ENCODE data around the gene NPHP4. TPM values are rescaled to one million over a fixed set of nuclear protein-coding genes. Genes with fewer than 3 reads are reported as not detected.
A peak's percentile ranks its signal among the peaks of the same experiment; 100 is the strongest.
"Not testable (repeated sequence)": the region's sequence is repeated elsewhere in the genome, so short reads cannot be mapped to it uniquely, and the experiment has no call there.

NPHP4 gene
- total RNA-seq, 1 experiment from 2014 or later = 10.7 TPM

- not testable (repeated sequence) for H3K36me3 ChIP-seq, DNase-seq, H3K27me3 ChIP-seq, H3K4me3 ChIP-seq, H3K9me3 ChIP-seq
Measured at GRCh38 chr1:5893699-5894278, 98.4 kb downstream of the NPHP4 start.

GRCh38 chr1:5892329-5892728 lies 99.9 kb downstream of the NPHP4 start:
- no peaks in the 10 kb centered on the region for H3K27me3 ChIP-seq
- no peak overlapping the region for H3K4me3 ChIP-seq
- no peaks in the 10 kb centered on the region; the same call in 1 of the 2 replicates for H3K36me3 ChIP-seq
- no peak for DNase-seq
- H3K9me3 ChIP-seq = no peaks in the 10 kb centered on the region

- Histone ChIP-seq H3K9me3 (no peaks in the 10 kb centered on the region), H3K36me3 (no peaks in the 10 kb centered on the region; the same call in 1 of the 2 replicates), H3K27me3 (no peaks in the 10 kb centered on the region), H3K4me3 (no peak overlapping the region)
- DNase-seq = peak; percentile 23
Measured at GRCh38 chr1:5891736-5892135, 100.5 kb downstream of the NPHP4 start.

- no peak overlapping the region for H3K4me3 ChIP-seq
- DNase-seq = no peak
- H3K27me3 ChIP-seq = no peaks in the 10 kb centered on the region
- H3K9me3 ChIP-seq = no peaks in the 10 kb centered on the region
- H3K36me3 ChIP-seq = no peaks in the 10 kb centered on the region; the same call in 1 of the 2 replicates
Measured at GRCh38 chr1:5891137-5891536, 101.1 kb downstream of the NPHP4 start.

GRCh38 chr1:5890346-5891106 lies 101.7 kb downstream of the NPHP4 start:
- H3K36me3 ChIP-seq = no peaks in the 10 kb centered on the region; the same call in 1 of the 2 replicates
- no peaks in the 10 kb centered on the region for H3K9me3 ChIP-seq
- no peaks in the 10 kb centered on the region for H3K27me3 ChIP-seq
- H3K4me3 ChIP-seq = no peak overlapping the region
- DNase-seq = no peak

- H3K9me3 ChIP-seq = no peaks in the 10 kb centered on the region
- H3K4me3 ChIP-seq = no peak overlapping the region
- no peaks in the 10 kb centered on the region for H3K27me3 ChIP-seq
- DNase-seq = no peak
- no peaks in the 10 kb centered on the region; the same call in 1 of the 2 replicates for H3K36me3 ChIP-seq
Measured at GRCh38 chr1:5889901-5890300, 102.3 kb downstream of the NPHP4 start.

GRCh38 chr1:5889462-5889861 lies 102.8 kb downstream of the NPHP4 start:
- H3K4me3 ChIP-seq = no peak overlapping the region
- no peaks in the 10 kb centered on the region for H3K27me3 ChIP-seq
- no peaks in the 10 kb centered on the region for H3K9me3 ChIP-seq
- H3K36me3 ChIP-seq = no peaks in the 10 kb centered on the region; the same call in 1 of the 2 replicates
- DNase-seq = no peak

- no peaks in the 10 kb centered on the region for H3K27me3 ChIP-seq
- no peaks in the 10 kb centered on the region for H3K9me3 ChIP-seq
- no peaks in the 10 kb centered on the region; the same call in 1 of the 2 replicates for H3K36me3 ChIP-seq
- DNase-seq = no peak
- H3K4me3 ChIP-seq = no peak overlapping the region
Measured at GRCh38 chr1:5888606-5889211, 103.5 kb downstream of the NPHP4 start.

GRCh38 chr1:5887971-5888361 lies 104.3 kb downstream of the NPHP4 start:
- Histone ChIP-seq H3K9me3 (no peaks in the 10 kb centered on the region), H3K4me3 (no peak overlapping the region), H3K36me3 (no peaks in the 10 kb centered on the region; the same call in 1 of the 2 replicates), H3K27me3 (no peaks in the 10 kb centered on the region)
- no peak for DNase-seq

- no peaks in the 10 kb centered on the region for H3K27me3 ChIP-seq
- H3K36me3 ChIP-seq = no peaks in the 10 kb centered on the region; the same call in 1 of the 2 replicates
- DNase-seq = no peak
- H3K9me3 ChIP-seq = no peaks in the 10 kb centered on the region
- H3K4me3 ChIP-seq = no peak overlapping the region
Measured at GRCh38 chr1:5887349-5887970, 104.8 kb downstream of the NPHP4 start.

- H3K36me3 ChIP-seq = no peaks in the 10 kb centered on the region; the same call in 1 of the 2 replicates
- no peaks in the 10 kb centered on the region for H3K27me3 ChIP-seq
- no peak overlapping the region for H3K4me3 ChIP-seq
- H3K9me3 ChIP-seq = no peaks in the 10 kb centered on the region
- DNase-seq = no peak
Measured at GRCh38 chr1:5886541-5887348, 105.5 kb downstream of the NPHP4 start.

GRCh38 chr1:5886140-5886483 lies 106.1 kb downstream of the NPHP4 start:
- Histone ChIP-seq H3K36me3 (no peaks in the 10 kb centered on the region; the same call in 1 of the 2 replicates), H3K9me3 (no peaks in the 10 kb centered on the region), H3K27me3 (no peaks in the 10 kb centered on the region), H3K4me3 (no peak overlapping the region)
- no peak for DNase-seq

- Histone ChIP-seq H3K9me3 (no peaks in the 10 kb centered on the region), H3K27me3 (no peaks in the 10 kb centered on the region), H3K36me3 (no peaks in the 10 kb centered on the region; the same call in 1 of the 2 replicates), H3K4me3 (no peak overlapping the region)
- DNase-seq = no peak
Measured at GRCh38 chr1:5885471-5886139, 106.6 kb downstream of the NPHP4 start.

GRCh38 chr1:5884110-5884509 lies 108.1 kb downstream of the NPHP4 start:
- no peak overlapping the region for H3K4me3 ChIP-seq
- no peaks in the 10 kb centered on the region for H3K9me3 ChIP-seq
- H3K36me3 ChIP-seq = no peaks in the 10 kb centered on the region; the same call in 1 of the 2 replicates
- H3K27me3 ChIP-seq = no peaks in the 10 kb centered on the region
- no peak for DNase-seq

- Histone ChIP-seq H3K9me3 (no peaks in the 10 kb centered on the region), H3K4me3 (no peak overlapping the region), H3K27me3 (no peaks in the 10 kb centered on the region), H3K36me3 (no peaks in the 10 kb centered on the region; the same call in 1 of the 2 replicates)
- no peak for DNase-seq
Measured at GRCh38 chr1:5883129-5884048, 108.8 kb downstream of the NPHP4 start.

Data from MG63 (cell line).